H1 (cell line): ENCODE measurements around the gene EPB41L1. TPM values are rescaled to one million over a fixed set of nuclear protein-coding genes. Genes with fewer than 3 reads are reported as not detected.

Experiments
- CBX8 ChIP-seq: fragments of 300-800, 300-1000 bp; sonication (generic); IDR thresholded peaks from 2 replicates; pipeline ENCODE4 v1.7.1; 2016; ENCODE audit warnings: low read depth, low read length, borderline replicate concordance
- KDM1A ChIP-seq: fragments of 200-600, 300-600 bp; sonication (generic); IDR thresholded peaks from 2 replicates; pipeline ENCODE4 v1.7.1; 2016; ENCODE audit warnings: mild to moderate bottlenecking, low read length, borderline replicate concordance
- SIRT6 ChIP-seq: IDR thresholded peaks from one replicate; pipeline ENCODE4 v1.7.1; 2012; ENCODE audit warnings: low read length, inconsistent platforms
- TAF1 ChIP-seq: IDR thresholded peaks from 2 replicates; pipeline ENCODE4 v1.6.1; 2011; ENCODE audit warnings: mild to moderate bottlenecking, low read depth, low read length
- polyA plus RNA-seq, 7 experiments: library from polyadenylated mRNA; depleted of rRNA in 3 of 7; stranded (reverse) in 5 of 7; unstranded in 2 of 7; fragments of >200 nt in 5 of 7; fragments of 200-250 nt in 2 of 7; gene quantifications; 1 replicate in 5 of 7; 2 replicates in 1 of 7; 4 replicates in 1 of 7; pipeline versions ENCODE4 v1.2.1 to v1.2.3, GENCODE V29; 2011 to 2013; ENCODE audit warnings: missing spikeins in 2 of 7, mixed read lengths in 2 of 7
- total RNA-seq: library from RNA; stranded (reverse); fragmentation: NEBNext Ultra II Directional; extraction: Animal tissue kit (Norgen Biotek cat#: 25700); gene quantifications from 2 replicates; pipeline ENCODE4 v1.2.1, GENCODE V29; 2021

EPB41L1 gene
- total and polyA plus RNA-seq, 2 of the 8 experiments (the other 6 are each of a cell fraction or from before 2014, with no cell fraction given): 14.8 to 36.0 TPM

- TF ChIP-seq KDM1A: no peak
- TF ChIP-seq SIRT6: no peak
- TF ChIP-seq CBX8: no peak
- TF ChIP-seq TAF1: no peak
These were observed 53.1 kb downstream of the EPB41L1 start (continued) for GRCh38 chr20:36207602-36208001.
